ENCODE results near the gene UTY.

UTY gene

DNA sequence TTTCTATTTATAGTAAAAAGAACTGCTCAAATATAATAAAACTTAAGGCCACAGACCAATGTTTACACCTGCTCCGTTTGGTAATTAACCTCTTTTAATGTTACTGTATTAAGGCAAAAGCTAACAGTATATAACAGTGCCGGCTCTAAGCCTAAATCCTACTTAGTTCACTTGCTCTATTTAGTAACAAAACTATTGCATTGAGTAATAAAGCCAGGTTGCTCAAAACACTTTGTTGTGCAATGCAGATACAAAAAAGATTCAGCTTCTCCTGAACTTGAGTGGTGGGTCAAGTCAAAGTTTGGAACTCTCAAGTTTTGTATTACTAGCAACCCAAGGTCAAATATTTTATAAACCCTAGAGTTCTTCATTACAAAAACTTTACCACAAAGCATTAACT, 116.2 kb downstream of the UTY start:
- Mint-ChIP-seq H3K36me3 (ENCODE audit: low read depth) (peaks cover 6% of the 10 kb centered on the region), H3K4me1 (ENCODE audit: low read depth) (peaks cover 12% of the 10 kb centered on the region), H3K27me3 (ENCODE audit: low read depth) (no peaks in the 10 kb centered on the region), H3K27ac (no peak overlapping the region), H3K9me3 (no peaks in the 10 kb centered on the region), H3K4me3 (no peak overlapping the region)
- no peak for DNase-seq (ENCODE audit: low spot score)

DNA sequence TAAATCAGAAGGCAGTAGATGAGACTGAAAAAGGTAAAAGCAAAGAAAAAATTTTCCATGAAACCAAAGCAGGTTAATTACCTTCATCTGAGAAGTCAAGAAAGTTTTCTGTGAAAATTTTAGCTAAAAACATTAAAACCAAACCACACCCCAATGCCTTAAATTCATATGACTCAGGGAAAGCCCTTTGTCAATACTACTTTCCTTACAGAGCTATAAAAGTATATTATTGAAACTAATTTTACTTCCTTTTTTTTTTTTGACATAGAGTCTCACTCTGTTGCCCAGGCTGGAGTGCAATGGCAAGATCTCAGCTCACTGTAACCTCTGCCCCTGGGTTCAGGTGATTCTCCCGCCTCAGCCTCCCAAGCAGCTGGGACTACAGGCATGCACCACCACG, 117.2 kb downstream of the UTY start:
- Mint-ChIP-seq H3K9me3 (no peaks in the 10 kb centered on the region), H3K4me3 (no peak overlapping the region), H3K27ac (no peak overlapping the region), H3K4me1 (ENCODE audit: low read depth) (peaks cover 12% of the 10 kb centered on the region), H3K27me3 (ENCODE audit: low read depth) (no peaks in the 10 kb centered on the region), H3K36me3 (ENCODE audit: low read depth) (peaks cover 6% of the 10 kb centered on the region)
- DNase-seq (ENCODE audit: low spot score) = no peak

GRCh38 chrY:13361656-13362636, 117.9 kb downstream of the UTY start:
- peaks cover 12% of the 10 kb centered on the region for H3K4me1 Mint-ChIP-seq (ENCODE audit: low read depth)
- no peak for DNase-seq (ENCODE audit: low spot score)
- no peak overlapping the region for H3K4me3 Mint-ChIP-seq
- no peak overlapping the region for H3K27ac Mint-ChIP-seq
- no peaks in the 10 kb centered on the region for H3K9me3 Mint-ChIP-seq
- peaks cover 7% of the 10 kb centered on the region for H3K36me3 Mint-ChIP-seq (ENCODE audit: low read depth)
- H3K27me3 Mint-ChIP-seq (ENCODE audit: low read depth) = no peaks in the 10 kb centered on the region

DNA sequence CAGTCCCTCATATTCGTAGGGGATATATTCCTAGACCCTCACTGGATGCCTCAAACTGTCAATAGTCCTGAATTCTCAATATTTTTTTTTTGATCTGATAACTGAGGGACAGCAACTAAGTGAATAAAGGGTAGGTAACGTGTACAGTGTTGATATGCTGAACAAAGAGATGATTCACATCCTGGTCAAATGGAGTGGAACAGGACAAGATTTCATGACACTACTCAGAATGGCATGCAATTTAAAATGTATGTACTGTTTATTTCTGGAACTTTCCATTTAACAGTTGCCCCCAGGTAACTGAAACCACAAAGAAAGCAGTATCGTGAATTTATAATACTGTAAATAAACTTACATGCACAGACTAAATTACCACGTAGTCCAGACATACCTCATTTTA, 128.4 kb downstream of the UTY start:
- no peaks in the 10 kb centered on the region for H3K27me3 Mint-ChIP-seq (ENCODE audit: low read depth)
- H3K4me1 Mint-ChIP-seq (ENCODE audit: low read depth) = peaks cover 9% of the 10 kb centered on the region
- no peak for DNase-seq (ENCODE audit: low spot score)
- no peak overlapping the region for H3K4me3 Mint-ChIP-seq
- no peak overlapping the region for H3K27ac Mint-ChIP-seq
- peaks cover 31% of the 10 kb centered on the region for H3K36me3 Mint-ChIP-seq (ENCODE audit: low read depth)
- no peaks in the 10 kb centered on the region for H3K9me3 Mint-ChIP-seq

GRCh38 chrY:13347106-13347505, 132.7 kb downstream of the UTY start:
- H3K27me3 Mint-ChIP-seq (ENCODE audit: low read depth) = no peaks in the 10 kb centered on the region
- H3K4me1 Mint-ChIP-seq (ENCODE audit: low read depth) = peaks cover 12% of the 10 kb centered on the region
- no peak overlapping the region for H3K27ac Mint-ChIP-seq
- no peak for DNase-seq (ENCODE audit: low spot score)
- peaks cover 22% of the 10 kb centered on the region for H3K36me3 Mint-ChIP-seq (ENCODE audit: low read depth)
- no peaks in the 10 kb centered on the region for H3K9me3 Mint-ChIP-seq
- H3K4me3 Mint-ChIP-seq = no peak overlapping the region

DNA sequence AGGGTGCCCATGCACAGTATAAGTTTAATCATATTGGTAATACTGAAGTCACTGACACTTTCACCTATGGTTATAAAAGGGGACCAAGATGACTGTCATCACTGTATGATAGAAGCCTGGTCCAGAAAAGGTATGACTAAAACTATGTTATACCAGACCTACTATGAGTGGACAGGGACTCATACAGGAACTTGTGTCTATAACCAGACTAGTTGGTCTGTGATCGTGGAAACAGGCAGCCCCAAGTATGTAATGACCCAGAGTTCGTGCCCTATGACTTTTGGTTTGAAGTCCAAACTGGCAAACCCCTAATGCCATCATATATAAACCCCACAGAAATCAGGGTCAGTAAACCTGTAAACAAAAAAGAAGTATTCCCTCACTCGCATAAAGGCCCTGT, 134.3 kb downstream of the UTY start:
- no peak overlapping the region for H3K27ac Mint-ChIP-seq
- peak; percentile 8 for DNase-seq (ENCODE audit: low spot score)
- H3K4me1 Mint-ChIP-seq (ENCODE audit: low read depth) = peaks cover 10% of the 10 kb centered on the region
- H3K27me3 Mint-ChIP-seq (ENCODE audit: low read depth) = no peaks in the 10 kb centered on the region
- H3K4me3 Mint-ChIP-seq = no peak overlapping the region
- peaks cover 16% of the 10 kb centered on the region for H3K36me3 Mint-ChIP-seq (ENCODE audit: low read depth)
- no peaks in the 10 kb centered on the region for H3K9me3 Mint-ChIP-seq

- Mint-ChIP-seq H3K27ac (peak overlapping the region; percentile 19), H3K4me3 (no peak overlapping the region), H3K4me1 (ENCODE audit: low read depth) (peaks cover 3% of the 10 kb centered on the region), H3K9me3 (no peaks in the 10 kb centered on the region), H3K36me3 (ENCODE audit: low read depth) (peaks cover 20% of the 10 kb centered on the region), H3K27me3 (ENCODE audit: low read depth) (no peaks in the 10 kb centered on the region)
- peak; percentile 45 for DNase-seq (ENCODE audit: low spot score)
Observed at GRCh38 chrY:13343307-13343946, 136.4 kb downstream of the UTY start.

GRCh38 chrY:13339939-13340338, 139.9 kb downstream of the UTY start:
- no peaks in the 10 kb centered on the region for H3K9me3 Mint-ChIP-seq
- H3K27ac Mint-ChIP-seq = no peak overlapping the region
- no peak for DNase-seq (ENCODE audit: low spot score)
- H3K36me3 Mint-ChIP-seq (ENCODE audit: low read depth) = peaks cover 27% of the 10 kb centered on the region
- no peak overlapping the region for H3K4me3 Mint-ChIP-seq
- H3K27me3 Mint-ChIP-seq (ENCODE audit: low read depth) = no peaks in the 10 kb centered on the region
- peaks cover 3% of the 10 kb centered on the region for H3K4me1 Mint-ChIP-seq (ENCODE audit: low read depth)

GRCh38 chrY:13339381-13339780, 140.5 kb downstream of the UTY start:
- Mint-ChIP-seq H3K4me1 (ENCODE audit: low read depth) (peaks cover 3% of the 10 kb centered on the region), H3K27me3 (ENCODE audit: low read depth) (no peaks in the 10 kb centered on the region), H3K4me3 (no peak overlapping the region), H3K36me3 (ENCODE audit: low read depth) (peaks cover 32% of the 10 kb centered on the region), H3K9me3 (no peaks in the 10 kb centered on the region), H3K27ac (peak overlapping the region; percentile 15)
- DNase-seq (ENCODE audit: low spot score) = no peak

GRCh38 chrY:13338711-13339110, 141.1 kb downstream of the UTY start:
- peaks cover 37% of the 10 kb centered on the region for H3K36me3 Mint-ChIP-seq (ENCODE audit: low read depth)
- H3K9me3 Mint-ChIP-seq = no peaks in the 10 kb centered on the region
- H3K4me1 Mint-ChIP-seq (ENCODE audit: low read depth) = peaks cover 3% of the 10 kb centered on the region
- no peak overlapping the region for H3K27ac Mint-ChIP-seq
- DNase-seq (ENCODE audit: low spot score) = no peak
- no peaks in the 10 kb centered on the region for H3K27me3 Mint-ChIP-seq (ENCODE audit: low read depth)
- no peak overlapping the region for H3K4me3 Mint-ChIP-seq

DNA sequence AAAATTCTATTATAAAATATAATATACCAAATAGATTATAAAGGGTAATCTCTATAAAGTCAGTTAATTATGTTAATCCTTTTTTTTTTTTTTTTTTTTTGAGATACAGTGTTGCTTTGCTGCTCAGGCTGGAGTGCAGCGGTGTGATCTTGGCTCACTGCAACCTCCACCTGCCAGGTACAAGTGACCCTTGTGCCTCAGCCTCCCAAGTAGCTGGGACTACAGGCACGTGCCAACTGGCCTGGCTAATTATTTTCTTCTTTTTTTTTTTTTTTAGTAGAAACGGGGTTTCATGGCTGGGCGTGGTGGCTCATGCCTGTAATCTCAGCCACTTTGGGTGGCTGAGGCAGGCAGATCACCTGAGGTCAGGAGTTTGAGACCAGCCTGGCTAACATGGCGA, 141.9 kb downstream of the UTY start:
- H3K27me3 Mint-ChIP-seq (ENCODE audit: low read depth) = no peaks in the 10 kb centered on the region
- no peaks in the 10 kb centered on the region for H3K9me3 Mint-ChIP-seq
- H3K4me3 Mint-ChIP-seq = no peak overlapping the region
- peaks cover 37% of the 10 kb centered on the region for H3K36me3 Mint-ChIP-seq (ENCODE audit: low read depth)
- no peak overlapping the region for H3K27ac Mint-ChIP-seq
- no peak for DNase-seq (ENCODE audit: low spot score)
- H3K4me1 Mint-ChIP-seq (ENCODE audit: low read depth) = peaks cover 2% of the 10 kb centered on the region

DNA sequence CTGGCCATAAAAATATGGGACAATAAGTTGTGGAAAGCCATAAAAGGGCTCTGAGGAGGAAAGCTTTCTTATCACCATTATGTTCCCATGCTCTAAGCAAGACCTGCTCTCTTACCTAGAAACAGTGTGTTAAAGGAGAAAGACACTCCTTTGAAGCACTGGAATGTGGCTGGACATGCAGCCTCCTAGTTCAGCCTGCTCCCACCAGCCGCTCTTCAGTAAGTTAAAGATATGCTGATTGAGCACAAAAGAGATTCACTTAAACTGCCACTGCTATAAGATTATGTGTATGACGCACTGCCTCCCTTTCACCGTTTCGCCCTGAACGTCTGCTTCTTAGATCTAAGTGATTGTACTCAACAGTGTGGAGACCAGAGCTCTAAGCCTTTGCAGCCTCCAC, 146.0 kb downstream of the UTY start:
- Mint-ChIP-seq H3K36me3 (ENCODE audit: low read depth) (peaks cover 47% of the 10 kb centered on the region), H3K27me3 (ENCODE audit: low read depth) (no peaks in the 10 kb centered on the region), H3K27ac (no peak overlapping the region), H3K9me3 (no peaks in the 10 kb centered on the region), H3K4me1 (ENCODE audit: low read depth) (peaks cover 12% of the 10 kb centered on the region), H3K4me3 (no peak overlapping the region)
- no peak for DNase-seq (ENCODE audit: low spot score)

DNA sequence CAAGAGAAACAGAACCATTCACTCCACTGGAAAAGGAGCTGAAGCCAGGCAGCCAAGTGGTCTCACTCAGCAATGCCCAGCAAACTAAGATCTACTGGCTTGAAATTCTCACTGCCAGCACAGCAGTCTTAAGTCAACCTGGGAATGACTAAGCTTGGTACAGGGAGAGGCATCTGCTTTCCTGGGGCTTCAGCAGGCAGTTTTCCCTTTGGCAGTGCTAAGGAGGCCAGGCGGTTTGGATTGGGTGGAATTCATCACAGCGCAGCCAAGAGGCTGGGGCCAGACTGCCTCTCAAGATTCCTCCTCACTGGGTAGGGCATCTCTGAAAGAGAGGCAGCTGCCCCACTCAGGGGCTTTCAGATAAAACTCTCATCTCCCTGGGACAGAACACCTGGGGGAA, 149.2 kb downstream of the UTY start:
- DNase-seq (ENCODE audit: low spot score) = no peak
- Mint-ChIP-seq H3K4me3 (no peak overlapping the region), H3K27me3 (ENCODE audit: low read depth) (no peaks in the 10 kb centered on the region), H3K9me3 (no peaks in the 10 kb centered on the region), H3K27ac (no peak overlapping the region), H3K4me1 (ENCODE audit: low read depth) (peaks cover 12% of the 10 kb centered on the region), H3K36me3 (ENCODE audit: low read depth) (peaks cover 48% of the 10 kb centered on the region)

DNA sequence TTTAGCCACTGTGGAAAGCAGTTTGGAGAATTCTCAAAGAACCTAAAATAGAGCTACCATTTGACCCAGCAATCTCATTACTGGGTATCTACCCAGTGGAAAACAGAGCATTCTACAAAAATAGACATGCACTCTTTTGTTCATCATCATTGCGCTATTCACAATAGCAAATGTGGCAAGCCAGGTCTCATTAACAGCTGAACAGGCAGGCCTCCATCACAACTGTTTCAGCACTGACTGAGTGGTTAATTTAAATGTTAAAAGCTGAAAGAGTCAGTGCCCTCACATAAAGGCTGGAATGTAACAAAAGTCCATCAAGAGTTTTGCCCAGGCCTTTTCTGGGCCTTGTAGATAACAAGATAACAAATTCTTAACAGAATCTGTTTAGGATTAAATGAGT, 166.9 kb downstream of the UTY start:
- H3K36me3 Mint-ChIP-seq (ENCODE audit: low read depth) = peaks cover 39% of the 10 kb centered on the region
- H3K4me1 Mint-ChIP-seq (ENCODE audit: low read depth) = peaks cover 4% of the 10 kb centered on the region
- H3K4me3 Mint-ChIP-seq = no peak overlapping the region
- no peak for DNase-seq (ENCODE audit: low spot score)
- H3K27ac Mint-ChIP-seq = no peak overlapping the region
- no peaks in the 10 kb centered on the region for H3K27me3 Mint-ChIP-seq (ENCODE audit: low read depth)
- H3K9me3 Mint-ChIP-seq = no peaks in the 10 kb centered on the region
